H9 (cell line): ENCODE data around the gene OR51M1. TPM values are rescaled to one million over a fixed set of nuclear protein-coding genes. Genes with fewer than 3 reads are reported as not detected.
"Not testable (repeated sequence)": the region's sequence is repeated elsewhere in the genome, so short reads cannot be mapped to it uniquely, and the experiment has no call there.

Experiments
- DNase-seq: peaks from one replicate; pipeline ENCODE4 v3.0.0-alpha.2; 2017
- H2AFZ ChIP-seq: one replicate; pipeline ENCODE4 v1.6.1; 2013; ENCODE audit warnings: mild to moderate bottlenecking, low read length, control low read depth, moderate library complexity
- H2AK5ac ChIP-seq: 2 replicates; pipeline ENCODE4 v1.6.1; 2013; ENCODE audit warnings: low read length, control low read depth, mixed read lengths; ENCODE audit not compliant: insufficient read length
- H2BK120ac ChIP-seq: one replicate; pipeline ENCODE4 v1.6.1; 2013; ENCODE audit warnings: low read depth, mild to moderate bottlenecking, low read length, control low read depth, inconsistent platforms; ENCODE audit not compliant: poor library complexity, severe bottlenecking
- H2BK12ac ChIP-seq: 2 replicates; pipeline ENCODE4 v1.6.1; 2013; ENCODE audit warnings: low read length, control low read depth, mixed read lengths, low read depth; ENCODE audit not compliant: insufficient read length
- H2BK15ac ChIP-seq: 2 replicates; pipeline ENCODE4 v1.6.1; 2013; ENCODE audit warnings: low read depth, low read length, control low read depth
- H2BK20ac ChIP-seq: one replicate; pipeline ENCODE4 v1.6.1; 2013; ENCODE audit warnings: low read depth, mild to moderate bottlenecking, low read length, control low read depth, inconsistent platforms; ENCODE audit not compliant: poor library complexity, severe bottlenecking
- H2BK5ac ChIP-seq: 2 replicates; pipeline ENCODE4 v1.6.1; 2013; ENCODE audit warnings: low read length, control low read depth, mixed read lengths; ENCODE audit not compliant: insufficient read length
- H3K14ac ChIP-seq: 2 replicates; pipeline ENCODE4 v1.6.1; 2013; ENCODE audit warnings: low read length, control low read depth; ENCODE audit not compliant: insufficient read depth
- H3K18ac ChIP-seq: 2 replicates; pipeline ENCODE4 v1.6.1; 2013; ENCODE audit warnings: low read depth, mild to moderate bottlenecking, mixed read lengths, low read length, control low read depth; ENCODE audit not compliant: insufficient read length
- H3K23ac ChIP-seq: 2 replicates; pipeline ENCODE4 v1.6.1; 2013; ENCODE audit warnings: low read length, control low read depth, mixed read lengths, low read depth; ENCODE audit not compliant: insufficient read length
- H3K23me2 ChIP-seq: 2 replicates; pipeline ENCODE4 v1.6.1; 2013; ENCODE audit warnings: low read depth, mild to moderate bottlenecking, mixed read lengths, low read length, control low read depth; ENCODE audit not compliant: insufficient read length, poor library complexity, severe bottlenecking
- H3K27ac ChIP-seq: 2 replicates; pipeline ENCODE4 v1.5.1; 2013; ENCODE audit warnings: low read length, control low read depth, mixed read lengths, low read depth; ENCODE audit not compliant: insufficient read length
- H3K27me3 ChIP-seq: 2 replicates; pipeline ENCODE4 v1.6.1; 2013; ENCODE audit warnings: low read length, control low read depth, inconsistent platforms; ENCODE audit not compliant: insufficient read depth
- H3K4ac ChIP-seq: 2 replicates; pipeline ENCODE4 v1.6.1; 2013; ENCODE audit warnings: low read depth, mild to moderate bottlenecking, control low read depth, inconsistent platforms, low read length, moderate library complexity
- H3K4me1 ChIP-seq: 2 replicates; pipeline ENCODE4 v1.6.1; 2013; ENCODE audit warnings: low read length, control low read depth, inconsistent platforms; ENCODE audit not compliant: insufficient read depth
- H3K4me2 ChIP-seq: 2 replicates; pipeline ENCODE4 v1.6.1; 2013; ENCODE audit warnings: low read length, control low read depth, mixed read lengths; ENCODE audit not compliant: insufficient read length, insufficient read depth
- H3K56ac ChIP-seq: 2 replicates; pipeline ENCODE4 v1.6.1; 2013; ENCODE audit warnings: low read depth, mild to moderate bottlenecking, mixed read lengths, low read length, control low read depth; ENCODE audit not compliant: insufficient read length
- H3K79me1 ChIP-seq: 2 replicates; pipeline ENCODE4 v1.6.1; 2013; ENCODE audit warnings: low read depth, mild to moderate bottlenecking, moderate library complexity, low read length, control low read depth, inconsistent platforms; ENCODE audit not compliant: insufficient read depth, poor library complexity, severe bottlenecking
- H3K79me2 ChIP-seq: 2 replicates; pipeline ENCODE4 v1.6.1; 2013; ENCODE audit warnings: low read length, control low read depth, inconsistent platforms; ENCODE audit not compliant: insufficient read depth
- H3K9ac ChIP-seq: 2 replicates; pipeline ENCODE4 v1.6.1; 2013; ENCODE audit warnings: low read length, control low read depth, mixed read lengths; ENCODE audit not compliant: insufficient read length; ENCODE audit errors: extremely low read depth
- H3K9me3 ChIP-seq: one replicate; pipeline ENCODE4 v1.6.1; 2013; ENCODE audit warnings: low read depth, low read length, inconsistent platforms; ENCODE audit not compliant: control insufficient read depth
- H3T11ph ChIP-seq: one replicate; pipeline ENCODE4 v1.6.1; 2013; ENCODE audit warnings: mild to moderate bottlenecking, low read length, control low read depth, inconsistent platforms
- H4K20me1 ChIP-seq: one replicate; pipeline ENCODE4 v1.6.1; 2013; ENCODE audit not compliant: control insufficient read depth, insufficient read length, insufficient read depth
- H4K5ac ChIP-seq: 2 replicates; pipeline ENCODE4 v1.6.1; 2013; ENCODE audit warnings: low read depth, mild to moderate bottlenecking, mixed read lengths, low read length, control low read depth; ENCODE audit not compliant: insufficient read length
- H4K8ac ChIP-seq: replicated peaks from 2 replicates; pipeline ENCODE4 v1.6.1; 2013; ENCODE audit warnings: low read length, control low read depth, mixed read lengths, low read depth; ENCODE audit not compliant: insufficient read length
- H4K91ac ChIP-seq: 2 replicates; pipeline ENCODE4 v1.6.1; 2013; ENCODE audit warnings: low read depth, mild to moderate bottlenecking, moderate library complexity, mixed read lengths, low read length, control low read depth; ENCODE audit not compliant: insufficient read length
- H3K27ac Mint-ChIP-seq, 3 experiments: 2 replicates in 2 of 3; 3 replicates in 1 of 3; pipeline ENCODE4 v1.8.0; 2020 to 2021; ENCODE audit warnings: mixed read lengths in 3 of 3, mild to moderate bottlenecking in 1 of 3, moderate library complexity in 1 of 3
- H3K27me3 Mint-ChIP-seq: 2 replicates; pipeline ENCODE4 v1.8.0; 2021; ENCODE audit warnings: low read depth, mild to moderate bottlenecking, moderate library complexity, mixed read lengths
- H3K36me3 Mint-ChIP-seq, 3 experiments: 2 replicates in 2 of 3; 3 replicates in 1 of 3; pipeline ENCODE4 v1.8.0; 2020 to 2021; ENCODE audit warnings: low read depth in 3 of 3, mixed read lengths in 3 of 3; ENCODE audit not compliant: insufficient read depth in 1 of 3
- H3K4me1 Mint-ChIP-seq, 2 experiments: 2 replicates each; pipeline ENCODE4 v1.8.0; 2020; ENCODE audit warnings: mixed read lengths in 2 of 2
- H3K4me3 Mint-ChIP-seq, 2 experiments: 2 replicates in 1 of 2; 3 replicates in 1 of 2; pipeline ENCODE4 v1.8.0; 2020 to 2021; ENCODE audit warnings: mild to moderate bottlenecking in 2 of 2, mixed read lengths in 2 of 2, moderate library complexity in 1 of 2
- H3K9me3 Mint-ChIP-seq, 2 experiments: 2 replicates in 1 of 2; 3 replicates in 1 of 2; pipeline ENCODE4 v1.8.0; 2020; ENCODE audit warnings: mild to moderate bottlenecking in 2 of 2, mixed read lengths in 2 of 2, moderate library complexity in 1 of 2
- WGBS: extraction: QIAGEN DNeasy Blood & Tissue Kit; methylation state at CpG from one replicate; pipeline ENCODE4 v1.1.7; 2013; ENCODE audit warnings: missing lambda C conversion rate, low lambda C conversion rate, mixed read lengths; ENCODE audit not compliant: insufficient read length; ENCODE audit errors: extremely low coverage; 5-methylcytosine and 5-hydroxymethylcytosine counted together
- total RNA-seq: library from RNA; stranded (reverse); gene quantifications from 2 replicates; pipeline ENCODE4 v1.2.1, GENCODE V29; 2021
- TF ChIP-seq, protein P1 (sequence below): fragments of 200-600 bp; sonication (generic); conservative IDR thresholded peaks from 3 replicates; pipeline ENCODE4 v1.8.0; 2021; ENCODE audit warnings: antibody characterized with exemption, mild to moderate bottlenecking

Gene OR51M1
- total RNA-seq, 1 experiment from 2014 or later = not detected

DNA sequence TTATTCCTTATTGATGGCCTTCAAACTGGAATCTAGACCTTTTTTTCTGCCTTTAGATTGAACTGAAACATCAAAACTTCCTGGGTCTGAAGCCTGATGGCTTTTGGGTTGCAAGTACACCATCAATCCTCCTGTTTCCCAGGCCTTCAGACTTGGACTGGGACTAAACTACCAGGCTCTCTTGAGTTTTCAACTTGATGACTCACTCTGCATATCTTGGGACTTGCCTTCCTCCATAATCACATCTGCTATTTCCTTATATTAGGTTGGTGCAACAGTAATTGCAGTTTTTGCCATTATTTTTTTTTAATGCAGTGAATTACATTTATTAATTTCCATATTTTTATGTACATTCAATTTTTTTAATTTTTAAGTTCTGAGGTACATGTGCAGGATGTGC, 47.3 kb upstream of the OR51M1 start:
- Histone ChIP-seq H4K5ac (no peak overlapping the region), H3K27me3 (no peaks in the 10 kb centered on the region), H3K4me1 (no peaks in the 10 kb centered on the region), H3K79me1 (no peaks in the 10 kb centered on the region), H3K23me2 (no peaks in the 10 kb centered on the region), H2BK5ac (no peak overlapping the region), H3K4me2 (no peak overlapping the region), H3K79me2 (no peaks in the 10 kb centered on the region), H3K23ac (no peak overlapping the region), H4K8ac (no peak overlapping the region), H3K56ac (no peak overlapping the region), H2BK12ac (no peak overlapping the region), H3K9ac (no peak overlapping the region), H2AK5ac (no peak overlapping the region), H4K91ac (no peak overlapping the region), H3T11ph (no peak overlapping the region), H4K20me1 (no peaks in the 10 kb centered on the region), H3K9me3 (no peaks in the 10 kb centered on the region), H3K4ac (no peak overlapping the region), H3K14ac (no peak overlapping the region), H2BK120ac (no peak overlapping the region), H3K27ac (no peak overlapping the region), H2AFZ (no peak overlapping the region), H3K18ac (no peak overlapping the region), H2BK15ac (no peak overlapping the region), H2BK20ac (no peak overlapping the region)
- Mint-ChIP-seq H3K9me3 (no peaks in the 10 kb centered on the region), H3K27ac (no peak overlapping the region), H3K27me3 (no peaks in the 10 kb centered on the region), H3K4me1 (no peaks in the 10 kb centered on the region), H3K36me3 (no peaks in the 10 kb centered on the region), H3K4me3 (no peak overlapping the region)
- TF ChIP-seq, protein P1, sequence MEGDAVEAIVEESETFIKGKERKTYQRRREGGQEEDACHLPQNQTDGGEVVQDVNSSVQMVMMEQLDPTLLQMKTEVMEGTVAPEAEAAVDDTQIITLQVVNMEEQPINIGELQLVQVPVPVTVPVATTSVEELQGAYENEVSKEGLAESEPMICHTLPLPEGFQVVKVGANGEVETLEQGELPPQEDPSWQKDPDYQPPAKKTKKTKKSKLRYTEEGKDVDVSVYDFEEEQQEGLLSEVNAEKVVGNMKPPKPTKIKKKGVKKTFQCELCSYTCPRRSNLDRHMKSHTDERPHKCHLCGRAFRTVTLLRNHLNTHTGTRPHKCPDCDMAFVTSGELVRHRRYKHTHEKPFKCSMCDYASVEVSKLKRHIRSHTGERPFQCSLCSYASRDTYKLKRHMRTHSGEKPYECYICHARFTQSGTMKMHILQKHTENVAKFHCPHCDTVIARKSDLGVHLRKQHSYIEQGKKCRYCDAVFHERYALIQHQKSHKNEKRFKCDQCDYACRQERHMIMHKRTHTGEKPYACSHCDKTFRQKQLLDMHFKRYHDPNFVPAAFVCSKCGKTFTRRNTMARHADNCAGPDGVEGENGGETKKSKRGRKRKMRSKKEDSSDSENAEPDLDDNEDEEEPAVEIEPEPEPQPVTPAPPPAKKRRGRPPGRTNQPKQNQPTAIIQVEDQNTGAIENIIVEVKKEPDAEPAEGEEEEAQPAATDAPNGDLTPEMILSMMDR = no peak
- no peak for DNase-seq

DNA sequence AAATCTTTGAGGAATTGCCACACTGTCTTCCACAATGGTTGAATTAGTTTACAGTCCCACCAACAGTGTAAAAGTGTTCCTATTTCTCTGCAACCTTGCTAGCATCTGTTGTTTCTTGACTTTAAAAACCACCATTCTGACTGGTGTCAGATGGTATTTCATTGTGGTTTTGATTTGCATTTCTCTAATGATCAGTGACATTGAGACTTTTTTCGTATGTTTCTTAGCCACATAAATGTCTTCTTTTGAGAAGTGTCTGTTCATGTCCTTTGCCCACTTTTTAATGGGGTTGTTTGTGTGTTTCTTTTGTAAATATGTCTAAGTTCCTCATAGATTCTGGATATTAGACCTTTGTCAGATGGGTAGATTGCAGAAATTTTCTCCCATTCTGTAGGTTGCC, 46.4 kb upstream of the OR51M1 start:
- not testable (repeated sequence) for H2AFZ ChIP-seq, H3K9me3 ChIP-seq, H3K4me3 Mint-ChIP-seq, H3K9ac ChIP-seq, H3K27ac ChIP-seq, H2BK12ac ChIP-seq, H2BK20ac ChIP-seq, H3T11ph ChIP-seq, H3K14ac ChIP-seq, H4K20me1 ChIP-seq, H3K56ac ChIP-seq, H3K23ac ChIP-seq, H3K79me2 ChIP-seq, H3K36me3 Mint-ChIP-seq, H3K27me3 Mint-ChIP-seq, H3K4ac ChIP-seq, H3K9me3 Mint-ChIP-seq, H3K4me1 ChIP-seq, H3K4me1 Mint-ChIP-seq, DNase-seq, H3K27me3 ChIP-seq, H3K23me2 ChIP-seq, H4K91ac ChIP-seq, H2BK5ac ChIP-seq, H3K27ac Mint-ChIP-seq, H2AK5ac ChIP-seq, H3K79me1 ChIP-seq, H2BK120ac ChIP-seq, H3K18ac ChIP-seq, H4K8ac ChIP-seq, H4K5ac ChIP-seq, H3K4me2 ChIP-seq, H2BK15ac ChIP-seq
- WGBS = no CpG with 5 or more reads among the region's 1 CpG
